Breast epithelium (tissue), 4 donors: ENCODE results near the gene PYGO2. TPM values are rescaled to one million over a fixed set of nuclear protein-coding genes. Genes with fewer than 3 reads are reported as not detected.
A peak's percentile ranks its signal among the peaks of the same experiment; 100 is the strongest.

Source experiments
- DNase-seq, 2 donors: peaks; one replicate each; pipeline ENCODE4 v3.0.0-alpha.2; 2019; ENCODE audit warnings: low spot score in 2 of 2
- H3K27ac ChIP-seq, 2 donors: fragments of 200-600 bp; sonication (generic) in 1 of 2; one replicate each; pipeline ENCODE4 v1.5.1; 2016 to 2019; ENCODE audit warnings: mild to moderate bottlenecking in 1 of 2
- H3K27me3 ChIP-seq, 2 donors: fragments of 200-600 bp; sonication (generic) in 1 of 2; one replicate each; pipeline versions ENCODE4 v1.5.1 to v1.6.0; 2017 to 2019; ENCODE audit warnings: control low read depth in 1 of 2, mild to moderate bottlenecking in 1 of 2
- H3K36me3 ChIP-seq: fragments of 200-600 bp; one replicate; pipeline ENCODE4 v1.5.1; 2019
- H3K4me1 ChIP-seq, 2 donors: fragments of 200-600 bp; sonication (generic); one replicate each; pipeline ENCODE4 v1.5.1; 2016 to 2019; ENCODE audit warnings: control low read depth in 1 of 2
- H3K4me3 ChIP-seq, 3 donors: fragments of 200-600 bp; sonication (generic); 1 replicate in 2 of 3; 2 replicates in 1 of 3; pipeline ENCODE4 v1.5.1; 2016 to 2019; ENCODE audit warnings: mild to moderate bottlenecking in 3 of 3, moderate library complexity in 2 of 3
- H3K9me3 ChIP-seq, 2 donors: fragments of 200-600 bp; sonication (generic) in 1 of 2; one replicate each; pipeline ENCODE4 v1.5.1; 2016 to 2019; ENCODE audit warnings: control low read depth in 1 of 2
- CTCF ChIP-seq, 3 donors: fragments of 450-650 bp; IDR thresholded peaks; one replicate each; pipeline ENCODE4 v1.5.1; 2016 to 2017; ENCODE audit warnings: antibody characterized with exemption in 3 of 3, mild to moderate bottlenecking in 3 of 3, moderate library complexity in 3 of 3
- POLR2A ChIP-seq: fragments of 450-650 bp; IDR thresholded peaks from one replicate; pipeline ENCODE4 v1.6.1; 2016; ENCODE audit warnings: antibody characterized with exemption, mild to moderate bottlenecking, moderate library complexity
- POLR2AphosphoS5 ChIP-seq, 3 donors: sonication (generic); formaldehyde crosslinking; IDR thresholded peaks; one replicate each; pipeline ENCODE4 v1.6.1; 2017; ENCODE audit warnings: antibody characterized with exemption in 3 of 3
- intact Hi-C: fragments of 100-400 bp; cut with DNase I; formaldehyde crosslinking; loops from one replicate; pipeline ENCODE4 v1.15.1; 2023; ENCODE audit warnings: low total_unique reads
- total RNA-seq, 3 donors: library from RNA; depleted of rRNA; stranded (reverse); fragments of >200 nt; gene quantifications; one replicate each; pipeline ENCODE4 v1.1.0, GENCODE V29; 2016

PYGO2 gene, protein sequence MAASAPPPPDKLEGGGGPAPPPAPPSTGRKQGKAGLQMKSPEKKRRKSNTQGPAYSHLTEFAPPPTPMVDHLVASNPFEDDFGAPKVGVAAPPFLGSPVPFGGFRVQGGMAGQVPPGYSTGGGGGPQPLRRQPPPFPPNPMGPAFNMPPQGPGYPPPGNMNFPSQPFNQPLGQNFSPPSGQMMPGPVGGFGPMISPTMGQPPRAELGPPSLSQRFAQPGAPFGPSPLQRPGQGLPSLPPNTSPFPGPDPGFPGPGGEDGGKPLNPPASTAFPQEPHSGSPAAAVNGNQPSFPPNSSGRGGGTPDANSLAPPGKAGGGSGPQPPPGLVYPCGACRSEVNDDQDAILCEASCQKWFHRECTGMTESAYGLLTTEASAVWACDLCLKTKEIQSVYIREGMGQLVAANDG
- total RNA-seq, result 10 to 100 TPM; 14.6 to 26.2 (median 20.3) TPM

- no peaks in the 10 kb centered on the region for H3K36me3 ChIP-seq
These were observed at the start of gene PYGO2 for GRCh38 chr1:154961207-154962155. Gene PYGO2 (minus strand): TSS chr1:154961782. CDS start chr1:154961576, 206 bp downstream.

DNA sequence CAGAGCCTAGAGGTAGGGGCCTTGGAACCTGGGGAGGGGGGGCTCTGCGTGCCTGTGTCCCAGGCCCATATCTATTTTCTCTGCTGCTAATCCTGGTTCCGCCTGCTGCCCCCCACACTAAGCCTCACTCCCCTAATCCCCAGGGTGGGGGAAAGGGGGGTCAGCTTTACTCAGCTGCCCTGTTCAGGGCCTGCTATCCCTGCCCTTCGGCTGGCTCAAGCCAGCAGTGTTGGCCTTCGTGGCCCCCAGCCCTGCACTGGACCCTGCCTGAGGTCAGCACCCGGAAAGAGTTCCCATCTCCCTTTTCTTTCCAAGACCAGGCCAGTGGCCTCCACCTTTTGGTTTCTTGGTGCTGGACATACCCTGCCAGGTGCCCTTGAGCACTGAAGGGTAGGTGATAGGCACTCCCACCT is 49.4 kb upstream of the PYGO2 start:
- intact Hi-C loops, result no loop called here
- Histone ChIP-seq H3K4me3 (peak overlapping the region in 2 of 3 donors; percentile 63 to 73), H3K27ac (peak overlapping the region; percentile 98 to 99), H3K9me3 (no peaks in the 10 kb centered on the region), H3K36me3 (no peaks in the 10 kb centered on the region), H3K27me3 (no peaks in the 10 kb centered on the region), H3K4me1 (peaks cover 28 to 36% of the 10 kb centered on the region in 2 donors)
- TF ChIP-seq CTCF (IDR thresholded peaks at IDR 0.05) (no peak), POLR2A (no peak), POLR2AphosphoS5 (IDR thresholded peaks at IDR 0.05) (no peak)
- DNase-seq, result no peak

More at GRCh38 chr1:154961207-154962155, at the start of gene PYGO2:
- H3K9me3 ChIP-seq, result no peaks in the 10 kb centered on the region
- peaks cover 0 to 18% of the 10 kb centered on the region in 2 donors for H3K4me1 ChIP-seq
- peak; percentile 70 to 78 for DNase-seq
- TF ChIP-seq POLR2A (peak; percentile 32), POLR2AphosphoS5 (IDR thresholded peaks at IDR 0.05) (peak; percentile 86 to 89 (median 86)), CTCF (IDR thresholded peaks at IDR 0.05) (peak in 1 of 3 donors; percentile 66)
- peak within 1 kb of the TSS; percentile 97 to 100 for H3K27ac ChIP-seq
- peak within 1 kb of the TSS; percentile 87 to 91 (median 90) for H3K4me3 ChIP-seq
- intact Hi-C loops, result loop anchor here (1.0 to 10.0 kb wide), 2 partner anchors 38 to 723 kb away; partner anchors contain the start of genes DAP3 and YY1AP1
- H3K27me3 ChIP-seq, result no peaks in the 10 kb centered on the region

- no peaks in the 10 kb centered on the region for H3K9me3 ChIP-seq
- peak overlapping the region; percentile 98 to 99 for H3K27ac ChIP-seq
- TF ChIP-seq CTCF (IDR thresholded peaks at IDR 0.05), result no peak
- no peak for TF ChIP-seq POLR2AphosphoS5 (IDR thresholded peaks at IDR 0.05)
- no peak for TF ChIP-seq POLR2A
- H3K36me3 ChIP-seq, result no peaks in the 10 kb centered on the region
- H3K27me3 ChIP-seq, result no peaks in the 10 kb centered on the region
- H3K4me3 ChIP-seq, result peak overlapping the region; percentile 33 to 73 (median 63)
- intact Hi-C loops, result no loop called here
- peaks cover 28 to 42% of the 10 kb centered on the region in 2 donors for H3K4me1 ChIP-seq
- DNase-seq, result no peak
These were observed 48.8 kb upstream of the PYGO2 start for GRCh38 chr1:155010211-155010918.

- Histone ChIP-seq H3K4me1 (peaks cover 31 to 47% of the 10 kb centered on the region in 2 donors), H3K9me3 (no peaks in the 10 kb centered on the region), H3K27ac (peak overlapping the region; percentile 98 to 99), H3K27me3 (no peaks in the 10 kb centered on the region), H3K36me3 (no peaks in the 10 kb centered on the region), H3K4me3 (peak overlapping the region; percentile 33 to 73 (median 63))
- no peak for DNase-seq
- intact Hi-C loops, result no loop called here
- no peak for TF ChIP-seq POLR2A
- no peak for TF ChIP-seq POLR2AphosphoS5 (IDR thresholded peaks at IDR 0.05)
- TF ChIP-seq CTCF (IDR thresholded peaks at IDR 0.05), result no peak
These were observed 48.2 kb upstream of the PYGO2 start for GRCh38 chr1:155009742-155010141.
